GM18909 (cell line): ENCODE data around the gene VCL.

ENCODE experiments used
- ATAC-seq: cut with Tn5 transposase; IDR thresholded peaks from one replicate; pipeline ENCODE4 v1.9.1; 2021; ENCODE audit warnings: mild to moderate bottlenecking; ENCODE audit not compliant: unreplicated experiment, poor library complexity

The VCL gene

DNA sequence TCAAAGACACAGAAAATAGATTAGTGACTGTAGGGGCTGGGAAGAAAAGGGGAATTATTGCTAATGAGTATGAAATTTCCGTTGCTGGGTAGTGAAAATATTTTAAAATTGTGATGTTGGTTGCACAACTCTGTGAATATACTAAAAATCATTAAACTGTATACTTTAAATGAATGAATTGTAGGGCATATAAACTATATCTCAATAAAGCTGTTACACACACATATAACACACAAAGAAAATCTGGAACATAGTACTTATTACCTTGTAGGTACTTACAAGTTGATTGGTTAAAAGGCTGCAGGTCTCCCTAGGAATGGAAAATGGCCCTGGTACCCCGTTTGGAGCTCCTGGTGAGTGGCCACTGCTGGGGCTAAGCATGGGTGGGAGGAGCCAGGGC lies 27.1 kb upstream of the VCL start:
- ATAC-seq, result no peak

- no peak for ATAC-seq
Observed at GRCh38 chr10:73971636-73972354, 26.1 kb upstream of the VCL start.

- no peak for ATAC-seq
Observed at GRCh38 chr10:73973427-73973826, 24.5 kb upstream of the VCL start.

DNA sequence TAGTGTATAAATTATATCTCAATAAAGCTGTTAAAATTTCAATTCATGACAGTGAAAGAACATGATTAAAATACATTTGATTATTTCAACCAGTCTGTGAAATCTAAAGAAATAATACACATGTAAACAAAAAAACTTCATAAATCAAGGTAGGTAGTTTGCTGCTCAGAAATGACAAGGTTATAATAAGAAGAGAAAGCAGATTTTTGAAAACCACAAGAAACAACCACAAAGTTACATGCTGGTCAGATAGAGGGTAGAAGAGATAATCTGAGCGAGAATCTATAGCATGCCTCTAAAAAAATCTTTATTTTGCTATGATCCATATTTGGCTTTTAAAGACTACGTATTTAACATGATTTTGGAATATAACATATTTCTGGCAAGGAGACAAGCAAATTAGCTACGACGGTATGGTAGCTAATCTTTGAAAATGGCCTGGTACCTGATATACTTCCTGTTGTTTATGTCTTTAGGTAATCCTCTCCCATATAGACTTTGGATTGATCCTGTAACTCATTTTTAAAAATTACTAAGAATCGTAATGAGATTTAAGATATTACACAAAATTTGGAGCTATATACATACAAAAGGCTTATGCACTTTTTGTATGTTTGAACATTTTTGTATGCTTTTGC lies 23.5 kb upstream of the VCL start:
- ATAC-seq, result no peak

- no peak for ATAC-seq
Observed at GRCh38 chr10:73975388-73975787, 22.5 kb upstream of the VCL start.

GRCh38 chr10:73979141-73979808 lies 18.6 kb upstream of the VCL start:
- no peak for ATAC-seq

DNA sequence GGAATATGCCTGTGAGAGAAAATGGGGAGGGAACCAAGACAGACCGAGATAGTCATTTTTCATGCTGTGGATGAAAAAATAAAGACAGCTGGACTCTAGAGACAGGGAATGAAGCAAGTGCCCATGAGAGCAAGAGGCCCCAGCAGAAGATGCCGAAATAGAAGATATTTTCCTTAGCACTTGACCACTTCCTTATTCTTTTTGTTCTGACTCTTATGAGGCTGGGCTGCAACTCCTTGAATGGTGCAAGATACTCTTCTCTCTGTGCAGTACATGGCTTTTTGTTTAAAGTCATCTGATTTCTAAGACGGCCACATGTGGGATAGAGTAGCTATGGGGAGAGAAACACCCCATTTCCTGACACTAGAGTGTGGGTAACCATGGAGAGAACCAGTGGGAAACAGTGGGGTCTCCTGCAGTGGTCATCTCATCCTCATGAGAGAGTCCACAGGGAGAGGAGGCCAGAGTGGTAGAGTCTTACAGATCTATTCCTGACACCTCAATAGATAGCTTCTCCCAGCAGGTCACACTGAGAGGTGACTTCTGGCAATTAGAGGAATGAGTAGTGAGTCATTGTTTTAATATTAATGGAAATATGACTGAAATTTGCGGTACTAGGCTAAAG lies 18.0 kb upstream of the VCL start:
- no peak for ATAC-seq

- no peak for ATAC-seq
Observed at GRCh38 chr10:73981812-73982211, 16.1 kb upstream of the VCL start.

DNA sequence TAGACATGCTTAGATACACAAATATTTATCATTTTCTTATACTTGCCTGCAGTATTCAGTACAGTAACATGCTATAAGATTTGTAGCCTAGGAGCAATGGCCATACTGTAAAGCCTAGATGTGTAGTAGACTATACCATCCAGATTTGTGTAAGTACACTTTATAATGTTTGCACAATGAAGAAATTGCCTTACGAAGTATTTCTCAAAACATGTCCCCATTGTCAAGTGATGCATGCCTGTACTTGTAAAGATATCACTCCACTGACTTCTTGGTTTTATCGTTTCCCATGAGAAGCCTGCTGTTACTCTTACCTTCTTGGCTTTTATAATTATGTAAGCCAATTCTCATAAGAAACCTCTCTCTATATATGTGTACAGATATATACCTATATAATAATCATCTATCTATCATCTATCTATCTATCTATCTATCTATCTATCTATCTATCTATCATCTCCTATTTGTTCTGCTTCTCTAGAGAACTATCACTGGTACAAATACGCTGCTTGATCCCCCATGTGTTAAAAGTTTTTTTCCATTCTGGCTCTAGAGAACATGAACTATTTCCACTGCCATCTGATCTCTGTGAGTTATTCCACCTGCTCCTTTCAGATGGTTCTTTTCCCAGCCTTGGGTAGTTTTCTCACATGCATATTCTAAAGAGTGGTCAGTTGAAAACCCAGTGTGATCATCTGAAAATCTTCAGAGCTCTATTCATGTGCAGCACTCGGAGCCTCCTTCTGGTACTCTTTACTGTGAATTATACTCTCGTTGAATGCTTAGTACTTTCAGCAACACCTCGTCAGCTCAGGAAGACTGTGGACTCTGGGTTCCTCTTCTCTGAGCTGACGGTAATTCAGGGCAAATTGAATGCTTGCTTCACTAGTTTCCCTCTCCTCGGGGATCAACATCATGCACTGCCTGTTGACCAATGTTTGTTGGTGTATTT lies 14.5 kb upstream of the VCL start:
- no peak for ATAC-seq

GRCh38 chr10:73989594-73990150 lies 8.2 kb upstream of the VCL start:
- ATAC-seq, result no peak

GRCh38 chr10:73991203-73991883 lies 6.6 kb upstream of the VCL start:
- ATAC-seq, result no peak

GRCh38 chr10:73991884-73992245 lies 6.1 kb upstream of the VCL start:
- ATAC-seq, result peak; percentile 60

DNA sequence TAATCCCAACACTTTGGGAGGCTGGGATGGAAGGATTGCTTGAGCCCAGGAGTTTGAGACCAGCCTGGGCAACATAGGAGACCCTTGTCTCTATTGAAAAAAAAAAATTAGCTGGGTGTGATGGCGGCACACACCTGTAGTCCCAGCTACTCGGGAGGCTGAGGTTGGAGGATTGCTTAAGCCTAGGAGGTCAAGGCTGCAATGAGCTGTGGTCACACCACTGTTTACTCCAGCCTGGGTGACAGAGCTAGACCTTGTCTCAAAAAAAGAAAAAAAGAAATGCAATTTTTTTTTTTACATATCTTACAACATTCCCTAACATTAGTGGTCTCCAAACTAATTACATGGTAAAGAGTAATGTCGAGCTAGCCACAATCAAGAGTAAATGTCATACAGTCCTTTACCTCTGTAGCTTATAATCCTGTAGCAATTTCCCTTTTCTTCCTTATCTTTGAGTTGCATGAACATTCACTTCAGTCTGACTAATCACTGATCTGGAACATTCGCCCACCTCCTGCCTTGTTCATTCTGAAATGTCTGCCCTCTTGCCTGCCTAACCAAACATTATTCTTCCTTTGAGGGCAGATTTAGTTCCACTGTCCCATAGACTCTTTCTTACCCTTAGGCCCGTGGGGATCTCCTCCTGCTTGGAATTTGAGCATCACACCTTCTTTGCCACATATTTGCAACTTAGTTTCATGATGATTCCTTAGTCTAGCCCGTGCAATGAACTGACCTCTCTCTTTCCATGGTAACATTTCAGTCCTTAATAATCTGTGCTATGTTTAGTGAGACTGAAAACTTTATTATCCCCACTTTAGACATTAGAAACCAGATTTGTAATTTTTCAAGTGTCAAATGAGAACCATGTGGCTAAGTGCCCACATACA lies 4.8 kb upstream of the VCL start:
- no peak for ATAC-seq

GRCh38 chr10:73995035-73995358 lies 2.9 kb upstream of the VCL start:
- ATAC-seq, result no peak

GRCh38 chr10:73997461-73997786 lies 492 bp upstream of the VCL start:
- peak; percentile 72 for ATAC-seq

GRCh38 chr10:73998623-73998928 lies 660 bp downstream of the VCL start:
- no peak for ATAC-seq

DNA sequence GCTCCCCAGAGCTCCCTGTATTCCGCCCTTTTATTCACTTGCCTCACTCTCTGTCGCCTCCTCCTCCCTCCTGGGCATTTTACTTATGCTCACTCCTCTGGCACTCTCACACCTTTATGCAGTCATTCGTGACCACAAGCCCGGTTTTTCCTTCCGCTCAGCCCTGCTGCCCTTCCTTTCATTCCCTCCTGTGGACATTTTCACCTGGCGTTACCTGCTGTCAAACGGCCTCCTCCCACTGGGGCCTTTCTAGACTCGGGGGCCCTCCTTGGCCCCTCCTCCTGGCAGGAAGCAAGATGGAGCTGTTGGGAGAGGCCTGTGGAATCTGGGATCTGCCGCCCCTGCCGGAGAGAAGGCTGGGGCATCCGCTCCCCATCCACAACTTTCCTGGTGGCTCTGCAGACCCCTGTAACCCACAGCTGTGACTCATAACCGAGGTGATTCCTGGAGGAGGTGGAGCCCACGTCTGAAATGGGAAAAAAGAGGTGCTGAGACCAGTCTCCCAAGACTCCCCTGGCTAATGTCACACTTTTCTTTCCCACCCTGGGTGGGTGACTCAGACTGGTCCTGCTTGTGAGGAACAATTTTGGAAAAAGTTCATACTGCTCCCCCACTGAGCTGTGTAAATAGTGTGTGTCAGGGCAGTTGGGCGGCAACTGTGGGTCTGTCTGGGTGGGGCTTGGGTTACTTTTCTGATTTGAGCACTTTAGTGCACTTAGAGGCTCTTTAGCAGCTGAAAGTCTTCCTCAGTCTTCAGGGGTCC lies 1.2 kb downstream of the VCL start:
- ATAC-seq, result no peak

DNA sequence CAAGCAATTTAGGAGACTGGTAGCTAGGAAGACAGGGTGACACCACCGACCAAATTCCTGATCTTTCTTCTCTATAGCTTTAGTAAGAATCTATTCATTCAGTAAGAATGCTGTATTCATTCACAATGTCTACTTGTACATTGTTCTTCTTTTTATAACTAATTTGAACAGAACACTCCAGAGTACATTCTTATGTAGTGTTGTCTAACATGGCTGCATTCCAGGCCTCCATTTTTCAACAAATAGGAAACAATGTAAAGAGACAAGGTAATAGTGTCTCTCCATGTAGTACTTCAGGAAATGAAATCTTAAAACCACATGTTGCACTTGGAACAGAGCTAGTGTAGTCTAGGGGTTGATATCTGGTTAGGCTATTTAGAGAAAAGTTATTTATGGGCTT lies 1.8 kb downstream of the VCL start:
- no peak for ATAC-seq
